Breast epithelium (tissue), 3 donors: ENCODE results near the gene PLD6.

Experiments
- CTCF ChIP-seq, 3 donors: fragments of 450-650 bp; IDR thresholded peaks; one replicate each; pipeline ENCODE4 v1.5.1; 2016 to 2017; ENCODE audit warnings: antibody characterized with exemption in 3 of 3, mild to moderate bottlenecking in 3 of 3, moderate library complexity in 3 of 3
- POLR2A ChIP-seq: fragments of 450-650 bp; IDR thresholded peaks from one replicate; pipeline ENCODE4 v1.6.1; 2016; ENCODE audit warnings: antibody characterized with exemption, mild to moderate bottlenecking, moderate library complexity

- TF ChIP-seq CTCF (IDR thresholded peaks at IDR 0.05) (no peak), POLR2A (no peak)
Measured at GRCh38 chr17:17198281-17198680, 7.9 kb downstream of the PLD6 start.
